Kidney epithelial cell (primary cell): ENCODE results near the gene CBFA2T3. TPM values are rescaled to one million over a fixed set of nuclear protein-coding genes. Genes with fewer than 3 reads are reported as not detected.
"Not testable (repeated sequence)": the region's sequence is repeated elsewhere in the genome, so short reads cannot be mapped to it uniquely, and the experiment has no call there.

Source experiments
- DNase-seq: peaks from one replicate; pipeline ENCODE4 v3.0.0-alpha.2; 2010; ENCODE audit warnings: low read depth
- H3K27me3 ChIP-seq: 2 replicates; pipeline ENCODE4 v1.6.0; 2011; ENCODE audit warnings: low read length; ENCODE audit not compliant: control insufficient read depth, insufficient read depth
- H3K36me3 ChIP-seq: 2 replicates; pipeline ENCODE4 v1.5.1; 2011; ENCODE audit warnings: low read length; ENCODE audit not compliant: control insufficient read depth, insufficient read depth
- H3K4me3 ChIP-seq: 2 replicates; pipeline ENCODE4 v1.5.1; 2011; ENCODE audit warnings: low read depth, mild to moderate bottlenecking, control low read depth, low read length
- CTCF ChIP-seq: IDR thresholded peaks from 2 replicates; pipeline ENCODE4 v1.5.1; 2011; ENCODE audit warnings: mild to moderate bottlenecking, moderate library complexity, low read length, control low read depth, inconsistent platforms; ENCODE audit not compliant: insufficient read depth, poor library complexity, severe bottlenecking
- total RNA-seq: library from RNA; depleted of rRNA; stranded (reverse); fragments of >200 nt; gene quantifications from 2 replicates; pipeline ENCODE4 v1.2.3, GENCODE V29; 2015

Gene CBFA2T3
- total RNA-seq, 1 donor from 2014 or later: 0.63 TPM

DNA sequence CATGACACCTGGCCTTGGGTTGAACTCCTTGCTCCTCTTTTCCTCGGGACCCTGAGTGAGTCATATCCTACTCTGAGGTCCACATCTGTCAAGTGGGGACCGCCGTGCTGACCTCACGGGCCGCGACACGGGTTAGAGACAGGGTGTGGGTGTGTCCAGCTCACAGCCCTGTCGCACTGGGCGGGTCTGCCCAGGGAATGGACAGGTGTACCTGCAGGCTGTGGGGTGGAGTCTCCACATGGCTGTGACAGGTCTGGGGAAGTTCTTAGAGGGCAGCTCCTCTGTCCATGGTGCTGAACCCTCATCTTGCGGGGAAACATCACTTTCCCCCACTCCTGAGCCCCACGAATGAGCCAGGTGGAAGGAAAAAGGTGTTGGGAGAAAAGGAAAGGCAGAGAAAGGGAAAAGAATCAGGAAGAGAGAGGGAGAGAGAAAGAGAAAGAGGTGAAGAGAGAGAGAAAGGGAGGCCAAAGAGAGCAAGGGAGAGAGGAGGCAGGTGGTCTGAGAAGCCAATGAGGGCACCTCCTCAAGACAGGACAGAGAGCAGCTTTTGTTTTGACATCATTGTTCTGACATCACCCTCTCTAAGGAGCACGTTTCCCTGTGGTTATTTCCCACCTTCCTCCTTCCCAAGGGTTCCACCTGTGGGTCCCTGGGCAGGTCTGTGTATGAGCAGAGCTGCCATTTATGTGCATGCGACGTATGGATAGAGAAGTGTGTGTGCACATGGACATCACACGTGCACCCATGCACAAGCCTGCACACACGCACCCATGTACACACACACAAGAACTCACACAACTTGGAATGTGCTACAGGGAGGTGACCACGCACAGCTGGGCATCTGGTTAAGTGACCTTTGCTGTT, 32.6 kb upstream of the CBFA2T3 start:
- DNase-seq: no peak
- Histone ChIP-seq H3K36me3 (no peaks in the 10 kb centered on the region), H3K4me3 (no peak overlapping the region), H3K27me3 (no peaks in the 10 kb centered on the region)
- no peak for TF ChIP-seq CTCF

- not testable (repeated sequence) for H3K27me3 ChIP-seq, H3K36me3 ChIP-seq, DNase-seq, H3K4me3 ChIP-seq
These were observed 31.8 kb upstream of the CBFA2T3 start for GRCh38 chr16:89008796-89009195.

DNA sequence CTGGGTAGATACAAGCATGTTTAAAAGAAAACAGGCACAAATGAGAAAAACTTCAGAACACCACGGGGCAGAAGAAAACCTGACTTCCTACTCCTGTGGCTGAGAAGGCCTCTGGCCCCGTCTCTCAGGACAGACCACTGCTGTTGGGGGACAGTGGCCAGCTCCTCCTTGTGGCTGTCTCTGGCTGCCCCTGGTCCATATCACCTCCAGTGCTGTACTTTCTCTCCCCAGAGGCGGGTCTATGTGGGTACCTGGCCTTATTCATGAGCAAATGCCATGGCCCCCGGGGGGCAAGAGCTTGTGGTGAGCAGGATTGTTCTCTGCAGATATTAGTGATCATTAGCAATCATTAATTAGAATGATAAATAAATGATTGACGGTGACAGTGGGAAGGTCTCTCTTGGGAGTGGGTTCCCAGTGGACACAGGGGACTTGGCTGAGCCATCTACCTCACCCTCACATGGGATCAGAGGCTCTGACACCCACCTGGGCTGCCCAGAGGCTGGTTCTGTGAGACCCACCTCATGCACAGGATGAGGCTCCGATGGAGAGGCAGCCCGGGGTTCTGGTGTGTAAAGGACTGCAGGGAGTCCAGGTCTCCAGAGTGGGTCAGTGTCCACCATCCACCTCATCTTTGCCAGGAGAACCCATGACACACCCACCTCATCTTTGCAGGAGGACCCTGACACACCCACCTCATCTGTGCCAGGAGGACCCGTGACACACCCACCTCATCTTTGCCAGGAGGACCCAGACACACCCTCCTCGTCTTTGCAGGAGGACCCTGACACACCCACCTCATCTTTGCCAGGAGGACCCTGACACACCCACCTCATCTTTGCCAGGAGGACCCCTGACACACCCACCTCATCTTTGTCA, 30.6 kb upstream of the CBFA2T3 start:
- no peak overlapping the region for H3K4me3 ChIP-seq

DNA sequence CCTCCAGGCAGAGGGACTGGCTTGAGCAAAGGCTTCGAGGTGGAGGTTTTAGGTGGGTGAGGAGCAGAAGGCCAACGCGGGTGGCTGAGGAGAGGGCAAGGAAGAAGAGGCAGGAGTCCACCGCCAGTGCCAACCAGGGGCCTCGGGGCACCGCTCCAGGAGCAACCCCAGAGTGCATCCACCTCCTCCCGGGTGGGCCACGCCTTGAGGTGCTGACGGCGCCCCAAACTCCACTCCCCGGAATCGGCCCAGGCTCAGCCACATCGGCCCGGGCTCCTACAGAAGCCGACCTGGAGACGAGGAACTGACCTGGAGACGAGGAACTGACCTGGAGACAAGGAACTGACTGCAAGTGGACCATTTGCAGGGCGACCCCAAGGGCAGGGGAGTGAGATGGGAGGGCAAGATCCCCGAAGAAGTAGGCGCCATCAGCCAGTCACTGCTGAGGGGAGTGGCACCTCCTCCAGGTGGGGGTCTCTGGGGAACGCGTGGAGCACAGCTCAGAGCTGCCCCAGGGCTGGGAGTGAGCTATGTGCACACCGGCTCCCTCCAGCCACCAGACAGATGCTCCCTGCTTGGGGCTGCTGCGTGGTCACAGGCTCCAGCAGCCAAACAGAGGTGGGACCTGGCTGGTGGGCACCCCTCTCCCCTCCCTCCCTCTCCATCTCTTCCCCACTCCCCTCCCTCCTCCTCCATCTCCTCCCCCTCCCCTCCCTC, 29.2 kb upstream of the CBFA2T3 start:
- Histone ChIP-seq H3K27me3 (peaks cover 11% of the 10 kb centered on the region), H3K36me3 (no peaks in the 10 kb centered on the region), H3K4me3 (no peak overlapping the region)
- no peak for TF ChIP-seq CTCF
- DNase-seq: no peak

More for the DNA sequence above, 30.6 kb upstream of the CBFA2T3 start:
- Histone ChIP-seq H3K27me3 (peaks cover 7% of the 10 kb centered on the region), H3K36me3 (no peaks in the 10 kb centered on the region)
- no peak for DNase-seq
- no peak for TF ChIP-seq CTCF

GRCh38 chr16:89005201-89006035, 28.4 kb upstream of the CBFA2T3 start:
- Histone ChIP-seq H3K27me3 (peaks cover 17% of the 10 kb centered on the region), H3K36me3 (no peaks in the 10 kb centered on the region), H3K4me3 (no peak overlapping the region)
- no peak for TF ChIP-seq CTCF
- DNase-seq: no peak
